HL-60 (cell line): ENCODE results near the gene IQCH.

Experiments used
- GABPA ChIP-seq: IDR thresholded peaks from 2 replicates; pipeline ENCODE4 v1.6.1; 2012; ENCODE audit warnings: low read depth
- POLR2AphosphoS5 ChIP-seq: IDR thresholded peaks from 2 replicates; pipeline ENCODE4 v1.6.1; 2012; ENCODE audit warnings: low read depth
- REST ChIP-seq: IDR thresholded peaks from 2 replicates; pipeline ENCODE4 v1.6.1; 2012; ENCODE audit warnings: low read depth; ENCODE audit not compliant: insufficient replicate concordance
- SPI1 ChIP-seq: IDR thresholded peaks from 2 replicates; pipeline ENCODE4 v1.6.1; 2012; ENCODE audit warnings: low read depth, mild to moderate bottlenecking, borderline replicate concordance
- TF ChIP-seq, protein P1 (sequence below): IDR thresholded peaks from one replicate; pipeline ENCODE4 v1.5.1; 2011; ENCODE audit warnings: low read length, control low read depth, inconsistent platforms; ENCODE audit not compliant: insufficient read depth

- TF ChIP-seq GABPA, result no peak
- TF ChIP-seq, protein P1, sequence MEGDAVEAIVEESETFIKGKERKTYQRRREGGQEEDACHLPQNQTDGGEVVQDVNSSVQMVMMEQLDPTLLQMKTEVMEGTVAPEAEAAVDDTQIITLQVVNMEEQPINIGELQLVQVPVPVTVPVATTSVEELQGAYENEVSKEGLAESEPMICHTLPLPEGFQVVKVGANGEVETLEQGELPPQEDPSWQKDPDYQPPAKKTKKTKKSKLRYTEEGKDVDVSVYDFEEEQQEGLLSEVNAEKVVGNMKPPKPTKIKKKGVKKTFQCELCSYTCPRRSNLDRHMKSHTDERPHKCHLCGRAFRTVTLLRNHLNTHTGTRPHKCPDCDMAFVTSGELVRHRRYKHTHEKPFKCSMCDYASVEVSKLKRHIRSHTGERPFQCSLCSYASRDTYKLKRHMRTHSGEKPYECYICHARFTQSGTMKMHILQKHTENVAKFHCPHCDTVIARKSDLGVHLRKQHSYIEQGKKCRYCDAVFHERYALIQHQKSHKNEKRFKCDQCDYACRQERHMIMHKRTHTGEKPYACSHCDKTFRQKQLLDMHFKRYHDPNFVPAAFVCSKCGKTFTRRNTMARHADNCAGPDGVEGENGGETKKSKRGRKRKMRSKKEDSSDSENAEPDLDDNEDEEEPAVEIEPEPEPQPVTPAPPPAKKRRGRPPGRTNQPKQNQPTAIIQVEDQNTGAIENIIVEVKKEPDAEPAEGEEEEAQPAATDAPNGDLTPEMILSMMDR, result no peak
- no peak for TF ChIP-seq REST
- TF ChIP-seq SPI1, result no peak
- no peak for TF ChIP-seq POLR2AphosphoS5
These were observed 46.2 kb upstream of the IQCH start for GRCh38 chr15:67208396-67208795.
